Activated T-cell treated with anti-CD3 and anti-CD28 coated beads for 48 hours (primary cell): ENCODE measurements around the gene HYI.
"Not testable (repeated sequence)": the region's sequence is repeated elsewhere in the genome, so short reads cannot be mapped to it uniquely, and the experiment has no call there.

Experiments used
- DNase-seq: peaks from one replicate; pipeline ENCODE4 v3.0.0-alpha.2; 2020; ENCODE audit warnings: low read depth

HYI gene

GRCh38 chr1:43453442-43454269, at the start of gene HYI:
TSS of gene HYI (minus strand) at chr1:43453931. CDS start at chr1:43453793, 138 bp downstream.
- DNase-seq, result peak; percentile 64

- not testable (repeated sequence) for DNase-seq
Observed at GRCh38 chr1:43501806-43502205, 48.1 kb upstream of the HYI start.

- DNase-seq, result no peak
Observed at GRCh38 chr1:43499898-43500297, 46.2 kb upstream of the HYI start.

GRCh38 chr1:43495204-43495603, 41.5 kb upstream of the HYI start:
- no peak for DNase-seq

- DNase-seq, result no peak
Observed at GRCh38 chr1:43493661-43494450, 40.1 kb upstream of the HYI start.

GRCh38 chr1:43492826-43493225, 39.1 kb upstream of the HYI start:
- no peak for DNase-seq

- no peak for DNase-seq
Observed at GRCh38 chr1:43491061-43491460, 37.3 kb upstream of the HYI start.

GRCh38 chr1:43488165-43488564, 34.4 kb upstream of the HYI start:
- DNase-seq, result no peak

- no peak for DNase-seq
Observed at GRCh38 chr1:43484367-43484766, 30.6 kb upstream of the HYI start.

- no peak for DNase-seq
Observed at GRCh38 chr1:43482215-43482614, 28.5 kb upstream of the HYI start.

GRCh38 chr1:43481491-43481890, 27.8 kb upstream of the HYI start:
- no peak for DNase-seq

GRCh38 chr1:43479414-43479813, 25.7 kb upstream of the HYI start:
- DNase-seq, result no peak

GRCh38 chr1:43477716-43478115, 24.0 kb upstream of the HYI start:
- no peak for DNase-seq

GRCh38 chr1:43475611-43476401, 22.1 kb upstream of the HYI start:
- DNase-seq, result not testable (repeated sequence)

GRCh38 chr1:43473463-43473862, 19.7 kb upstream of the HYI start:
- no peak for DNase-seq

GRCh38 chr1:43472463-43473151, 18.9 kb upstream of the HYI start:
- not testable (repeated sequence) for DNase-seq

GRCh38 chr1:43472087-43472462, 18.3 kb upstream of the HYI start:
- no peak for DNase-seq

GRCh38 chr1:43469932-43470331, 16.2 kb upstream of the HYI start:
- DNase-seq, result no peak

- DNase-seq, result no peak
Observed at GRCh38 chr1:43468414-43468813, 14.7 kb upstream of the HYI start.

GRCh38 chr1:43466403-43466802, 12.7 kb upstream of the HYI start:
- DNase-seq, result no peak

GRCh38 chr1:43465505-43466067, 11.9 kb upstream of the HYI start:
- DNase-seq, result no peak
